ENCODE results near the gene LCE4A. TPM values are rescaled to one million over a fixed set of nuclear protein-coding genes. Genes with fewer than 3 reads are reported as not detected.

Gene LCE4A
- total and polyA plus RNA-seq, 9 of the 15 experiments (the other 6 are each of a cell fraction or from before 2014, with no cell fraction given): not detected

GRCh38 chr1:152756872-152757271 lies 48.9 kb downstream of the LCE4A start:
- Histone ChIP-seq H3K9me1 (ENCODE audit: control insufficient read depth, insufficient read depth, low read length) (no peaks in the 10 kb centered on the region), H4K20me1 (replicated peaks; ENCODE audit: control insufficient read depth, insufficient read depth, low read length) (peaks cover 3% of the 10 kb centered on the region; the same call in 1 of the 2 replicates), H3K79me2 (ENCODE audit: control insufficient read depth, insufficient read depth, low read length) (no peaks in the 10 kb centered on the region), H2AFZ (ENCODE audit: low read depth, low read length) (no peak overlapping the region), H3K4me3 (no peak overlapping the region), H3K27me3 (ENCODE audit: control insufficient read depth in 2 of 2, insufficient read depth in 2 of 2, low read length in 2 of 2) (peaks cover 0 to 19% of the 10 kb centered on the region in 2 experiments; a peak in 2 of 5 replicates), H3K9ac (ENCODE audit: insufficient read depth in 1 of 2, low read depth in 2 of 2, low read length in 2 of 2) (no peak overlapping the region), H3K4me1 (replicated peaks in 1 of 2; ENCODE audit: control insufficient read depth in 2 of 2, insufficient read depth in 2 of 2, low read length in 2 of 2) (no peaks in the 10 kb centered on the region; a peak in 1 of 5 replicates), H3K27ac (ENCODE audit: extremely low read depth, low read depth, low read length) (no peak overlapping the region), H3K4me2 (ENCODE audit: insufficient read depth, low read length) (no peak overlapping the region), H3K9me3 (replicated peaks; ENCODE audit: control insufficient read depth, insufficient read depth, low read depth, low read length) (no peaks in the 10 kb centered on the region), H3K36me3 (ENCODE audit: control insufficient read depth, insufficient read depth, low read length) (no peaks in the 10 kb centered on the region)
- FAIRE-seq (no peak), ATAC-seq (no peak), DNase-seq (ENCODE audit: extremely low read depth in 1 of 4, low spot score in 3 of 4) (no peak)
- ChIA-PET POLR2A (no interaction called here), CTCF (ENCODE audit: low intra/inter-chr PET ratio) (no interaction called here)
- TF ChIP-seq PTBP1 (IDR thresholded peaks at IDR 0.05; ENCODE audit: low read depth, low read length): no peak
- TF ChIP-seq NFE2 (IDR thresholded peaks at IDR 0.05; ENCODE audit: low read depth): 0 out of 2 replicates have a peak, but pooled peaks have one; percentile 13
- in situ Hi-C loops (cut with MboI): no loop called here
- intact Hi-C loops (cut with micrococcal nuclease): no loop called here
- no TSS peak for BruUV-seq (replicated peaks)
- 0% methylated on average over 1 of the region's 2 CpGs for WGBS (ENCODE audit: insufficient coverage, low coverage, missing lambda C conversion rate)

GRCh38 chr1:152757747-152758146 lies 49.8 kb downstream of the LCE4A start, which contains the start of gene KPRP:
KPRP (plus strand) TSS chr1:152758025; CDS start chr1:152759589, 1,564 bp downstream.
- Histone ChIP-seq H3K27me3 (ENCODE audit: control insufficient read depth in 2 of 2, insufficient read depth in 2 of 2, low read length in 2 of 2) (peaks cover 0 to 19% of the 10 kb centered on the region in 2 experiments; a peak in 2 of 5 replicates), H3K79me2 (ENCODE audit: control insufficient read depth, insufficient read depth, low read length) (no peaks in the 10 kb centered on the region), H4K20me1 (replicated peaks; ENCODE audit: control insufficient read depth, insufficient read depth, low read length) (peaks cover 3% of the 10 kb centered on the region; the same call in 1 of the 2 replicates), H3K4me3 (no peak within 1 kb of the TSS), H3K9me3 (replicated peaks; ENCODE audit: control insufficient read depth, insufficient read depth, low read depth, low read length) (no peaks in the 10 kb centered on the region), H2AFZ (ENCODE audit: low read depth, low read length) (no peak within 1 kb of the TSS), H3K9me1 (ENCODE audit: control insufficient read depth, insufficient read depth, low read length) (no peaks in the 10 kb centered on the region), H3K9ac (ENCODE audit: insufficient read depth in 1 of 2, low read depth in 2 of 2, low read length in 2 of 2) (no peak within 1 kb of the TSS), H3K4me2 (ENCODE audit: insufficient read depth, low read length) (no peak within 1 kb of the TSS), H3K36me3 (ENCODE audit: control insufficient read depth, insufficient read depth, low read length) (no peaks in the 10 kb centered on the region), H3K4me1 (replicated peaks in 1 of 2; ENCODE audit: control insufficient read depth in 2 of 2, insufficient read depth in 2 of 2, low read length in 2 of 2) (no peaks in the 10 kb centered on the region; a peak in 1 of 5 replicates), H3K27ac (ENCODE audit: extremely low read depth, low read depth, low read length) (no peak within 1 kb of the TSS)
- FAIRE-seq (no peak), DNase-seq (ENCODE audit: extremely low read depth in 1 of 4, low spot score in 3 of 4) (no peak), ATAC-seq (no peak)
- POLR2A ChIA-PET: no interaction called here
- CTCF ChIA-PET (ENCODE audit: low intra/inter-chr PET ratio): no interaction called here
- in situ Hi-C loops (cut with MboI): no loop called here
- WGBS (ENCODE audit: insufficient coverage, low coverage, missing lambda C conversion rate): 0% methylated on average over 5 of the region's 6 CpGs
- BruUV-seq (replicated peaks): no TSS peak
- intact Hi-C loops (cut with micrococcal nuclease): no loop called here
- TF ChIP-seq ZNF551 (CRISPR knock-in tag; IDR thresholded peaks at IDR 0.05) (no peak), NCOA1 (IDR thresholded peaks at IDR 0.05; ENCODE audit: low read depth) (no peak), HDAC1 (IDR thresholded peaks at IDR 0.05) (no peak), KDM1A (IDR thresholded peaks at IDR 0.05) (no peak), ZNF263 (CRISPR knock-in tag; IDR thresholded peaks at IDR 0.05; ENCODE audit: borderline replicate concordance) (no peak), MAFG (tag; conservative IDR thresholded peaks at IDR 0.05) (no peak), ZHX1 (conservative IDR thresholded peaks at IDR 0.05; ENCODE audit: low read length) (no peak), CBFA2T2 (conservative IDR thresholded peaks at IDR 0.05) (no peak), ZNF324 (CRISPR knock-in tag; IDR thresholded peaks at IDR 0.05) (no peak), NFE2L1 (tag; IDR thresholded peaks at IDR 0.05; ENCODE audit: borderline replicate concordance, low read depth) (no peak), DLX4 (CRISPR knock-in tag; IDR thresholded peaks at IDR 0.05) (no peak)

Measured in K562 (cell line).